HepG2 (cell line): ENCODE measurements around the gene KBTBD3. TPM values are rescaled to one million over a fixed set of nuclear protein-coding genes. Genes with fewer than 3 reads are reported as not detected.

Experiments
- BHLHE40 ChIP-seq: IDR thresholded peaks from 2 replicates; pipeline ENCODE4 v1.6.1; 2011; ENCODE audit warnings: low read length, improper control_type of control experiment
- CBFB ChIP-seq: sonication (generic); formaldehyde crosslinking; IDR thresholded peaks from 2 replicates; pipeline ENCODE4 v1.4.0; 2020; ENCODE audit warnings: missing genetic modification reagents
- CC2D1A ChIP-seq: sonication (generic); formaldehyde crosslinking; IDR thresholded peaks from 2 replicates; pipeline ENCODE4 v1.8.1; 2023; ENCODE audit warnings: mild to moderate bottlenecking, missing genetic modification reagents
- CCDC6 ChIP-seq: sonication (generic); formaldehyde crosslinking; IDR thresholded peaks from 2 replicates; pipeline ENCODE4 v1.8.1; 2022; ENCODE audit warnings: mild to moderate bottlenecking, missing genetic modification reagents, moderate library complexity
- CENPT ChIP-seq: sonication (generic); formaldehyde crosslinking; IDR thresholded peaks from 2 replicates; pipeline ENCODE4 v1.8.0; 2022; ENCODE audit warnings: low read depth, mild to moderate bottlenecking, moderate library complexity, missing genetic modification reagents
- CSRNP2 ChIP-seq: sonication (generic); formaldehyde crosslinking; conservative IDR thresholded peaks from 2 replicates; pipeline ENCODE4 v1.8.0; 2022; ENCODE audit warnings: low read depth, missing genetic modification reagents
- HIVEP1 ChIP-seq: sonication (generic); formaldehyde crosslinking; IDR thresholded peaks from 2 replicates; pipeline ENCODE4 v1.4.0; 2020; ENCODE audit warnings: mild to moderate bottlenecking, missing genetic modification reagents
- JDP2 ChIP-seq: sonication (generic); formaldehyde crosslinking; IDR thresholded peaks from 2 replicates; pipeline ENCODE4 v1.8.1; 2022; ENCODE audit warnings: missing genetic modification reagents, borderline replicate concordance
- MED13 ChIP-seq: sonication (generic); formaldehyde crosslinking; IDR thresholded peaks from 2 replicates; pipeline ENCODE4 v1.5.0; 2020; ENCODE audit warnings: missing genetic modification reagents
- NFE2L2 ChIP-seq: fragments of 150-350 bp; IDR thresholded peaks from 2 replicates; pipeline ENCODE4 v1.6.1; 2014; ENCODE audit warnings: low read length
- POLR2A ChIP-seq, 2 experiments: IDR thresholded peaks; 2 replicates each; pipeline ENCODE4 v1.6.1; 2011; ENCODE audit warnings: low read depth in 2 of 2, low read length in 2 of 2, mild to moderate bottlenecking in 1 of 2, moderate library complexity in 1 of 2; ENCODE audit not compliant: insufficient read depth in 1 of 2
- POLR2G ChIP-seq: fragments of 200-400 bp; formaldehyde crosslinking; IDR thresholded peaks from 2 replicates; pipeline ENCODE4 v1.6.1; 2018; ENCODE audit warnings: mild to moderate bottlenecking, low read depth, low read length, moderate library complexity
- PRMT3 ChIP-seq: sonication (generic); formaldehyde crosslinking; IDR thresholded peaks from 2 replicates; pipeline ENCODE4 v1.8.1; 2022; ENCODE audit warnings: low read depth, mild to moderate bottlenecking, moderate library complexity, missing genetic modification reagents, borderline replicate concordance
- PTBP1 ChIP-seq: fragments of 200-400 bp; formaldehyde crosslinking; IDR thresholded peaks from 2 replicates; pipeline ENCODE4 v1.6.1; 2018; ENCODE audit warnings: low read length, low read depth; ENCODE audit not compliant: poor library complexity, severe bottlenecking
- RBFOX2 ChIP-seq: fragments of 200-400 bp; formaldehyde crosslinking; IDR thresholded peaks from 2 replicates; pipeline ENCODE4 v1.6.1; 2017; ENCODE audit warnings: low read depth, mild to moderate bottlenecking, low read length
- SATB2 ChIP-seq: sonication (generic); formaldehyde crosslinking; IDR thresholded peaks from 2 replicates; pipeline ENCODE4 v1.5.0; 2020; ENCODE audit warnings: missing genetic modification reagents
- SP4 ChIP-seq: sonication (generic); formaldehyde crosslinking; IDR thresholded peaks from 2 replicates; pipeline ENCODE4 v1.8.1; 2023; ENCODE audit warnings: mild to moderate bottlenecking, missing genetic modification reagents
- TCF7L2 ChIP-seq: IDR thresholded peaks from 2 replicates; pipeline ENCODE4 v1.6.1; 2011; ENCODE audit warnings: mild to moderate bottlenecking, low read depth, low read length, moderate library complexity
- TGIF2 ChIP-seq: IDR thresholded peaks from 2 replicates; pipeline ENCODE4 v1.6.1; 2016; ENCODE audit warnings: control low read depth, missing compliant biosample characterization
- THAP9 ChIP-seq: sonication (generic); formaldehyde crosslinking; IDR thresholded peaks from 2 replicates; pipeline ENCODE4; 2020; ENCODE audit warnings: missing genetic modification reagents, mild to moderate bottlenecking, borderline replicate concordance
- ZNF207 ChIP-seq: fragments of 450-650 bp; IDR thresholded peaks from 2 replicates; pipeline ENCODE4 v1.6.1; 2016; ENCODE audit warnings: antibody characterized with exemption, borderline replicate concordance
- ZNF543 ChIP-seq: sonication (generic); formaldehyde crosslinking; IDR thresholded peaks from 2 replicates; pipeline ENCODE4 v1.4.0; 2020; ENCODE audit warnings: mild to moderate bottlenecking, missing genetic modification reagents
- ZNF569 ChIP-seq: sonication (generic); formaldehyde crosslinking; IDR thresholded peaks from 2 replicates; pipeline ENCODE4 v1.5.0; 2020; ENCODE audit warnings: mild to moderate bottlenecking, missing genetic modification reagents, moderate library complexity, borderline replicate concordance
- ZNF775 ChIP-seq: sonication (generic); formaldehyde crosslinking; IDR thresholded peaks from 2 replicates; pipeline ENCODE4 v1.4.0; 2020; ENCODE audit warnings: missing genetic modification reagents, mild to moderate bottlenecking, moderate library complexity, borderline replicate concordance
- ZNF780A ChIP-seq: sonication (generic); formaldehyde crosslinking; IDR thresholded peaks from 2 replicates; pipeline ENCODE4 v1.8.0; 2022; ENCODE audit warnings: mild to moderate bottlenecking, missing genetic modification reagents, moderate library complexity
- ZUFSP ChIP-seq: sonication (generic); formaldehyde crosslinking; IDR thresholded peaks from 2 replicates; pipeline ENCODE4 v1.9.0; 2021; ENCODE audit warnings: missing genetic modification reagents, mild to moderate bottlenecking, borderline replicate concordance
- polyA plus RNA-seq, 8 experiments: library from polyadenylated mRNA; depleted of rRNA in 3 of 8; stranded (reverse) in 7 of 8; unstranded in 1 of 8; fragments of >200 nt; fragmentation: Illumina TruSeq in 4 of 8; extraction: Trizol in 4 of 8; gene quantifications; 2 replicates each; pipeline versions ENCODE4 v1.2.1 to v1.2.3, GENCODE V29; 2011 to 2016; ENCODE audit warnings: low read depth in 4 of 8, missing spikeins in 1 of 8, mixed read lengths in 1 of 8; ENCODE audit not compliant: insufficient read depth in 1 of 8
- total RNA-seq, 5 experiments: library from RNA; depleted of rRNA; stranded (reverse); fragments of >200 nt; fragmentation: Illumina TruSeq; extraction: Trizol; gene quantifications; 2 replicates each; pipeline ENCODE4 v1.2.3, GENCODE V29; 2016; ENCODE audit warnings: low read depth in 1 of 5

Gene KBTBD3
- total and polyA plus RNA-seq, 2 of the 13 experiments (the other 11 are each of a cell fraction or from before 2014, with no cell fraction given): 1.8 to 7.4 TPM

- no peak for TF ChIP-seq CBFB (CRISPR knock-in tag)
- 0 out of 2 replicates have a peak, but pooled peaks have one; percentile 8 for TF ChIP-seq TGIF2 (CRISPR knock-in tag)
- TF ChIP-seq CC2D1A (CRISPR knock-in tag): no peak
- peak; percentile 93 for TF ChIP-seq SP4 (CRISPR knock-in tag)
- TF ChIP-seq TCF7L2: no peak
- TF ChIP-seq CENPT (CRISPR knock-in tag): no peak
- no peak for TF ChIP-seq ZNF569 (CRISPR knock-in tag)
- no peak for TF ChIP-seq ZNF775 (CRISPR knock-in tag)
- TF ChIP-seq MED13 (CRISPR knock-in tag): no peak
- TF ChIP-seq CSRNP2: no peak
- TF ChIP-seq PRMT3: no peak
- no peak for TF ChIP-seq HIVEP1 (CRISPR knock-in tag)
- TF ChIP-seq SATB2 (CRISPR knock-in tag): no peak
- no peak for TF ChIP-seq THAP9 (CRISPR knock-in tag)
- peak; percentile 81 for TF ChIP-seq POLR2G
- TF ChIP-seq JDP2 (CRISPR knock-in tag): no peak
- TF ChIP-seq POLR2A (IDR thresholded peaks at IDR 0.05; ENCODE audit: insufficient read depth in 1 of 2, low read depth in 2 of 2, low read length in 2 of 2): peak; percentile 46 to 69
- TF ChIP-seq ZNF543 (CRISPR knock-in tag): 0 out of 2 replicates have a peak, but pooled peaks have one; percentile 43
- TF ChIP-seq CCDC6 (CRISPR knock-in tag): no peak
- no peak for TF ChIP-seq PTBP1
- no peak for TF ChIP-seq ZNF207
- no peak for TF ChIP-seq NFE2L2
- TF ChIP-seq BHLHE40: peak; percentile 62
- no peak for TF ChIP-seq ZUFSP (CRISPR knock-in tag)
- peak; percentile 87 for TF ChIP-seq RBFOX2
- TF ChIP-seq ZNF780A: no peak
These were observed 55.0 kb downstream of the KBTBD3 start, which contains the start of gene MSANTD4 (continued) for GRCh38 chr11:106021967-106022794.
